ENCODE results near the gene GNAO1. TPM values are rescaled to one million over a fixed set of nuclear protein-coding genes. Genes with fewer than 3 reads are reported as not detected.
A peak's percentile ranks its signal among the peaks of the same experiment; 100 is the strongest.

Gene GNAO1
- total RNA-seq, 1 donor from 2014 or later: 14.6 TPM

GRCh38 chr16:56265746-56266145, 74.5 kb downstream of the GNAO1 start:
- no peak for DNase-seq (ENCODE audit: low spot score, unreplicated experiment)
- Mint-ChIP-seq H3K27me3 (peaks cover 3% of the 10 kb centered on the region), H3K9me3 (ENCODE audit: low read depth) (no peaks in the 10 kb centered on the region), H3K27ac (no peak overlapping the region), H3K4me3 (ENCODE audit: low read depth) (no peak overlapping the region), H3K4me1 (ENCODE audit: low read depth) (peaks cover 19% of the 10 kb centered on the region), H3K36me3 (ENCODE audit: insufficient read depth) (no peaks in the 10 kb centered on the region)
- no peak for TF ChIP-seq CTCF (IDR thresholded peaks at IDR 0.05; ENCODE audit: unreplicated experiment)

- DNase-seq (ENCODE audit: low spot score, unreplicated experiment): no peak
- no peak overlapping the region for H3K27ac Mint-ChIP-seq
- peaks cover 19% of the 10 kb centered on the region for H3K4me1 Mint-ChIP-seq (ENCODE audit: low read depth)
- H3K36me3 Mint-ChIP-seq (ENCODE audit: insufficient read depth): no peaks in the 10 kb centered on the region
- no peak for TF ChIP-seq CTCF (IDR thresholded peaks at IDR 0.05; ENCODE audit: unreplicated experiment)
- H3K27me3 Mint-ChIP-seq: peaks cover 3% of the 10 kb centered on the region
- no peak overlapping the region for H3K4me3 Mint-ChIP-seq (ENCODE audit: low read depth)
- H3K9me3 Mint-ChIP-seq (ENCODE audit: low read depth): no peaks in the 10 kb centered on the region
These were observed 75.6 kb downstream of the GNAO1 start for GRCh38 chr16:56266641-56267607.

GRCh38 chr16:56267888-56268287, 76.6 kb downstream of the GNAO1 start:
- no peaks in the 10 kb centered on the region for H3K9me3 Mint-ChIP-seq (ENCODE audit: low read depth)
- DNase-seq (ENCODE audit: low spot score, unreplicated experiment): no peak
- H3K27me3 Mint-ChIP-seq: peaks cover 3% of the 10 kb centered on the region
- H3K27ac Mint-ChIP-seq: no peak overlapping the region
- no peak overlapping the region for H3K4me3 Mint-ChIP-seq (ENCODE audit: low read depth)
- peaks cover 13% of the 10 kb centered on the region for H3K4me1 Mint-ChIP-seq (ENCODE audit: low read depth)
- no peak for TF ChIP-seq CTCF (IDR thresholded peaks at IDR 0.05; ENCODE audit: unreplicated experiment)
- H3K36me3 Mint-ChIP-seq (ENCODE audit: insufficient read depth): no peaks in the 10 kb centered on the region

GRCh38 chr16:56268799-56269198, 77.5 kb downstream of the GNAO1 start:
- Mint-ChIP-seq H3K4me3 (ENCODE audit: low read depth) (no peak overlapping the region), H3K27ac (peak overlapping the region; percentile 23), H3K36me3 (ENCODE audit: insufficient read depth) (no peaks in the 10 kb centered on the region), H3K9me3 (ENCODE audit: low read depth) (no peaks in the 10 kb centered on the region), H3K4me1 (ENCODE audit: low read depth) (peaks cover 10% of the 10 kb centered on the region), H3K27me3 (peaks cover 3% of the 10 kb centered on the region)
- DNase-seq (ENCODE audit: low spot score, unreplicated experiment): no peak
- TF ChIP-seq CTCF (IDR thresholded peaks at IDR 0.05; ENCODE audit: unreplicated experiment): no peak

GRCh38 chr16:56269281-56269680, 78.0 kb downstream of the GNAO1 start:
- H3K9me3 Mint-ChIP-seq (ENCODE audit: low read depth): peaks cover under 1% of the 10 kb centered on the region
- no peak for TF ChIP-seq CTCF (IDR thresholded peaks at IDR 0.05; ENCODE audit: unreplicated experiment)
- H3K27ac Mint-ChIP-seq: peak overlapping the region; percentile 1
- no peak overlapping the region for H3K4me3 Mint-ChIP-seq (ENCODE audit: low read depth)
- H3K4me1 Mint-ChIP-seq (ENCODE audit: low read depth): peaks cover 5% of the 10 kb centered on the region
- H3K27me3 Mint-ChIP-seq: peaks cover 3% of the 10 kb centered on the region
- H3K36me3 Mint-ChIP-seq (ENCODE audit: insufficient read depth): no peaks in the 10 kb centered on the region
- no peak for DNase-seq (ENCODE audit: low spot score, unreplicated experiment)

All from progenitor cell of endocrine pancreas (in vitro differentiated cells).